HAP-1 (cell line): ENCODE results near the gene RAD18.

Source experiments
- DNase-seq, 2 experiments: peaks; one replicate each; pipeline ENCODE4 v3.0.0-alpha.2; 2016 to 2020; ENCODE audit warnings: low spot score in 2 of 2
- H3K27me3 ChIP-seq: fragments of 250-450 bp; sonication (Bioruptor Pico); 2 replicates; pipeline ENCODE4 v1.5.1; 2020; ENCODE audit warnings: low read depth, mild to moderate bottlenecking, moderate library complexity
- H3K36me3 ChIP-seq: fragments of 250-450 bp; sonication (Bioruptor Pico); replicated peaks from 2 replicates; pipeline ENCODE4 v1.5.1; 2020; ENCODE audit warnings: mild to moderate bottlenecking
- H3K4me1 ChIP-seq: fragments of 250-450 bp; sonication (Bioruptor Pico); 2 replicates; pipeline ENCODE4 v1.5.1; 2020; ENCODE audit warnings: mild to moderate bottlenecking
- H3K4me3 ChIP-seq: fragments of 250-450 bp; sonication (Bioruptor Pico); 2 replicates; pipeline ENCODE4 v1.5.1; 2020; ENCODE audit warnings: mild to moderate bottlenecking, moderate library complexity
- H3K9me3 ChIP-seq: fragments of 250-450 bp; sonication (Bioruptor Pico); 2 replicates; pipeline ENCODE4 v1.5.1; 2020; ENCODE audit warnings: mild to moderate bottlenecking, moderate library complexity
- in situ Hi-C: fragments of 300-500 bp; cut with MboI; formaldehyde crosslinking; loops from 3 replicates; pipeline ENCODE4 v1.14.3; 2020; ENCODE audit warnings: low sequenced_read_pairs, inconsistent platforms, mixed read lengths

The RAD18 gene

DNA sequence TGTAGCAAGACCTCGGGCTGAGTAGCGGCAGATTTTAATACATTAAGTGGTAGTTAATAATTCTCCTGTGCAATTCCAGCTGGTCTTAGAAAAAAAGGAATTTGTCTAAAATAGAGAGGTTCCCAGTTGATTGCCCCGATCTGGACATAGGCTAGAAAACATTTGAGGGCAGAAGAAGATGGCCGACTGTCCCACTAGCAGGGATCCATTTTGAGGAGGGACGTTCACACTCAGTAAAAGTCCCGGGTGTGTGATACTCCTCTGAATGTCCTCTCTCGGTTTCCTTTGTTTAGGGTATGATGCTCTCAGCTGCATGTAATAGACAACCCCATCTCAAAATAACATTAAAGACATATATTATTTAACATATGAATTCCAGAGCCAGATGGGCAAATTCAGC, 116.0 kb downstream of the RAD18 start:
- H3K36me3 ChIP-seq: no peaks in the 10 kb centered on the region
- in situ Hi-C loops: no loop called here
- no peak for DNase-seq

GRCh38 chr3:8846176-8846575, 117.1 kb downstream of the RAD18 start:
- Histone ChIP-seq H3K4me1 (no peaks in the 10 kb centered on the region), H3K4me3 (no peak overlapping the region), H3K27me3 (no peaks in the 10 kb centered on the region), H3K36me3 (no peaks in the 10 kb centered on the region), H3K9me3 (no peaks in the 10 kb centered on the region)
- in situ Hi-C loops: no loop called here
- DNase-seq: no peak

More for the DNA sequence above, 116.0 kb downstream of the RAD18 start:
- no peak overlapping the region for H3K4me3 ChIP-seq
- H3K27me3 ChIP-seq: no peaks in the 10 kb centered on the region
- H3K9me3 ChIP-seq: no peaks in the 10 kb centered on the region
- H3K4me1 ChIP-seq: no peaks in the 10 kb centered on the region

GRCh38 chr3:8845641-8846040, 117.6 kb downstream of the RAD18 start:
- in situ Hi-C loops: no loop called here
- no peaks in the 10 kb centered on the region for H3K9me3 ChIP-seq
- DNase-seq: no peak

DNA sequence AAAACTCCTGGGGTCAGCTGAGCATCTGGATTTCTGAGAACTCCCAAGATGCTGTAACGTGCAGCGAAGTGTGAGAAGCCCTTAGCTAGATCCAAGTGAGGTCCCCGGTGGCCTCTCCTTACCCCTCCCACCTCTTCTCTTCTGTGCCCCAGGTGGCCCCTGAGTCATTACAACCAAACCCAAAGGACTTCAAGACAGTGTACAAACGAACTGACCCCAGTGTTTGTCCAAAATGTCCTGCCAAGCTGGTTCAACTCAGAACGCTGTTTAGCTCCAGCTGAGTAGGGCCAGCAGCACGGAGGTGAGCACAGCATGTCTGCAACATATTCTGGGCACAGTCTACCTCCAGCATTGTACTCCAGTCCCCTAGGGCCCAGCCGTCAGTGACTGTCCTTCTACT, 119.9 kb downstream of the RAD18 start:
- no peaks in the 10 kb centered on the region for H3K4me1 ChIP-seq
- in situ Hi-C loops: no loop called here
- no peak for DNase-seq
- H3K36me3 ChIP-seq: no peaks in the 10 kb centered on the region
- no peaks in the 10 kb centered on the region for H3K9me3 ChIP-seq
- H3K4me3 ChIP-seq: no peak overlapping the region
- no peaks in the 10 kb centered on the region for H3K27me3 ChIP-seq

More at GRCh38 chr3:8845641-8846040, 117.6 kb downstream of the RAD18 start:
- no peaks in the 10 kb centered on the region for H3K36me3 ChIP-seq
- H3K4me1 ChIP-seq: no peaks in the 10 kb centered on the region
- no peaks in the 10 kb centered on the region for H3K27me3 ChIP-seq
- H3K4me3 ChIP-seq: no peak overlapping the region

- DNase-seq: no peak
- Histone ChIP-seq H3K4me3 (no peak overlapping the region), H3K4me1 (no peaks in the 10 kb centered on the region), H3K27me3 (no peaks in the 10 kb centered on the region), H3K36me3 (no peaks in the 10 kb centered on the region), H3K9me3 (no peaks in the 10 kb centered on the region)
- in situ Hi-C loops: no loop called here
Measured at GRCh38 chr3:8842293-8842692, 121.0 kb downstream of the RAD18 start.

- no peaks in the 10 kb centered on the region for H3K36me3 ChIP-seq
- no peak for DNase-seq
- no peaks in the 10 kb centered on the region for H3K27me3 ChIP-seq
- H3K4me1 ChIP-seq: no peaks in the 10 kb centered on the region
- in situ Hi-C loops: no loop called here
- no peaks in the 10 kb centered on the region for H3K9me3 ChIP-seq
- no peak overlapping the region for H3K4me3 ChIP-seq
Measured at GRCh38 chr3:8841472-8841871, 121.8 kb downstream of the RAD18 start.

- no peak for DNase-seq
- no peaks in the 10 kb centered on the region for H3K9me3 ChIP-seq
- no peaks in the 10 kb centered on the region for H3K4me1 ChIP-seq
- no peaks in the 10 kb centered on the region for H3K36me3 ChIP-seq
- H3K4me3 ChIP-seq: no peak overlapping the region
- in situ Hi-C loops: no loop called here
- H3K27me3 ChIP-seq: no peaks in the 10 kb centered on the region
Measured at GRCh38 chr3:8840556-8840955, 122.7 kb downstream of the RAD18 start.

DNA sequence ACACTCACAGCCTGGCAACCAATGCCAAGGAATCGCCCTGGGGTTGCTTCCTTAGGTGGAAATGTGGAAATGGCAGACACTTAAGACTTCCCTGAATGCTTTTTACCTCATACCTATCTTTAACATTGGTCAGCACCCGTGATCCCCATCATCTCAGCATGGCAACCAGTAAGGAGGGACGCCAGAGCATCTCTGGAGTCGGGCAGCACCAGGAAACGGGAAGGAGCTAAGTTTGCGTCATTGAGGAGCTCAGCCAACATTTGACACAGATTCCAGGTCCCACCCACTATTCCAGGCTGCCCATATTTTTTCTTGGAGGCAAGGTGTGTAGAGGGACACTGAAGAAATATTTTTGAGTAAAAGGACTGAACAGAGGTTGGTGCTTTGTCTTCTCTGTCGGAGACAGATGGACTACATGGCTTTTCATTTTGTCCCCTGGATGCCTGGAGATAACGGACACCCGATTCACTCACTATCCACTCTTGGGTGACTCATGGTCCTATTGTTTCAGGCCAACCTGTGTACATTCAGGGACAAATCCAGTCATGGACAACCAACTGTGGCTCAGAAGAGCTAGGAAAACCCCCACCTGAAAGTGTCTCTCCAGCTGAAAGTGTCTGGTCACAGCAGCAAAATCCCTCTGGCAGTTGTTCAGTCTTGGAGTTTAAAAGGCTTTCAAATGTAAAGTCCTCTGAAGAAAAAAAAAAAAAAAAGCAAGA, 123.5 kb downstream of the RAD18 start:
- Histone ChIP-seq H3K4me1 (no peaks in the 10 kb centered on the region), H3K4me3 (no peak overlapping the region), H3K9me3 (no peaks in the 10 kb centered on the region), H3K27me3 (no peaks in the 10 kb centered on the region), H3K36me3 (no peaks in the 10 kb centered on the region)
- no peak for DNase-seq
- in situ Hi-C loops: no loop called here

DNA sequence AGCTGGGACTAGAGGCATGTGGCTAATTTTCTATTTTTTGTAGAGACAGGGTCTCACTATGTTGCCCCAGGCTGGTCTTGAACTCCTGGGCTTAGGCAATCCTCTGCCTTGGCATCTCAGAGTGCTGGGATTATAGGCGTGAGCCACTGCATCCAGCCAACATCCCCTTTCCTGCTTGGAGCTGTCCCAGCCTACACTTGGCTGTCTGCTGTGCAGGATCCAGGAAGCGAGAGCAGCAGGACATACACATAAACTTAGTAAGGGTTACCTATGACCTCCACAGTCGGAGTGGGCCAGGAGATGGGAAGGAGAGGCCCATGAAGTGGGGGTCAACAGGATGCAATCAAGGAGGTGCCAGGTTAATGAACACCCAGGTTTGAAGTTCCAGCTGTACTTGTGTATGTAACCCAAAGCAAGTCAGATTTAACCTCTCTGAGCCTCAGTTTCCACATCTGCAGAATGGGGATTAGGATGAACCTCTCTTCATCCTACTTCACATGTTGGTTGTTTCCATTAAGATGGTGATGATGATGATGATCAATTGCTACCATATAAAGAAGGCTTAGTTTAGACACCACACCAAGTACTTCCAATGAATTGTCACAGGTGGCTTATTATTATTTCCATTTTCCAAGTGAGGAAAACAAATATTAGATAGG, 124.4 kb downstream of the RAD18 start:
- Histone ChIP-seq H3K9me3 (no peaks in the 10 kb centered on the region), H3K4me1 (no peaks in the 10 kb centered on the region), H3K27me3 (no peaks in the 10 kb centered on the region), H3K4me3 (no peak overlapping the region), H3K36me3 (no peaks in the 10 kb centered on the region)
- in situ Hi-C loops: no loop called here
- no peak for DNase-seq

GRCh38 chr3:8838234-8838633, 125.0 kb downstream of the RAD18 start:
- in situ Hi-C loops: no loop called here
- Histone ChIP-seq H3K9me3 (no peaks in the 10 kb centered on the region), H3K27me3 (no peaks in the 10 kb centered on the region), H3K36me3 (no peaks in the 10 kb centered on the region), H3K4me1 (peaks cover 3% of the 10 kb centered on the region; the same call in 1 of the 2 replicates), H3K4me3 (no peak overlapping the region)
- no peak for DNase-seq

GRCh38 chr3:8837162-8837561, 126.1 kb downstream of the RAD18 start:
- H3K9me3 ChIP-seq: no peaks in the 10 kb centered on the region
- DNase-seq: no peak
- H3K4me3 ChIP-seq: no peak overlapping the region
- in situ Hi-C loops: no loop called here
- no peaks in the 10 kb centered on the region for H3K27me3 ChIP-seq
- no peaks in the 10 kb centered on the region for H3K36me3 ChIP-seq
- H3K4me1 ChIP-seq: peaks cover 6% of the 10 kb centered on the region; the same call in 1 of the 2 replicates

DNA sequence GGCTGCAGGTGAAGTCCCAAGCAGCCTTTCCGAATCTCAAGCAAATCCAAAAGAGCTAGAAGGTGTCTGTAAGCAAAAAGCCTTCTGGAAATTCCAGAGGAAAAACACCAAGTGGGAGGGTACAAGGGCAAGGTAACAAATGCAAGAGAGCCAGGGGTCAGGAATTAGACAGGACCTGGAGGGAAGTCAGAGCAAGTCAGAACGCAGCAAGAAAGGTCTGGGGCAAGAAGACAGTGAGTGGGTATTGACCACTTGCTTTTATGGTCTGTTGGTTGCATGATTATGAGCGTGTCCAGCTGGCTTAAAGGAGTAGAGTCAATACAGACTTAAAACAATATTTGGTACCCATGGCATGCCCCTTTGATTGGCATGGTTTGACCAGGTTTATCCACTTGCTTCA, 127.2 kb downstream of the RAD18 start:
- no peaks in the 10 kb centered on the region for H3K9me3 ChIP-seq
- DNase-seq: no peak
- H3K36me3 ChIP-seq: no peaks in the 10 kb centered on the region
- no peak overlapping the region for H3K4me3 ChIP-seq
- H3K4me1 ChIP-seq: peaks cover 6% of the 10 kb centered on the region; the same call in 1 of the 2 replicates
- in situ Hi-C loops: no loop called here
- H3K27me3 ChIP-seq: no peaks in the 10 kb centered on the region

DNA sequence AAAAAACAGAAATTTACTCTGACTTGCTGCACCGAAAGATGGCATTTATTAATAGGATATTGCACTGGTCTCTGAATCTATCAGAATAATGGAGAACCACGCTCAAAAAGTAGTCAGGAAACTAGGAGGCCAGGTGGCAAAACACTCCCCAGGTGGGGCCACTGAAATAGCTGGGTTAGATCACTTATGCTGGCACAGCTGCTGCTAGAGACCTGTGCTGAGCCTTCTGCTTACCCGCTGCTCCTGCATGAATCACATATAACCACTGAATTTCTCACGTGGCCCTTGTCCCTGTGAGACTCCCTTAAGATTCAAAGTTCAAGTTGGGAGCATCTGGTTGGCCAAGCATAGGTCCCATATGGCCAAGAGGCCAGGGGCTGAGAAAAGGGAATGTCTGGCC, 127.9 kb downstream of the RAD18 start:
- no peak overlapping the region for H3K4me3 ChIP-seq
- H3K9me3 ChIP-seq: no peaks in the 10 kb centered on the region
- no peaks in the 10 kb centered on the region for H3K36me3 ChIP-seq
- in situ Hi-C loops: no loop called here
- DNase-seq: no peak
- H3K4me1 ChIP-seq: peaks cover 6% of the 10 kb centered on the region; the same call in 1 of the 2 replicates
- H3K27me3 ChIP-seq: no peaks in the 10 kb centered on the region

- Histone ChIP-seq H3K4me1 (peaks cover 6% of the 10 kb centered on the region; the same call in 1 of the 2 replicates), H3K9me3 (no peaks in the 10 kb centered on the region), H3K4me3 (no peak overlapping the region), H3K27me3 (no peaks in the 10 kb centered on the region), H3K36me3 (no peaks in the 10 kb centered on the region)
- no peak for DNase-seq
- in situ Hi-C loops: no loop called here
Measured at GRCh38 chr3:8834974-8835373, 128.3 kb downstream of the RAD18 start.
